Measurements from ENCODE around the gene SBF1. TPM values are rescaled to one million over a fixed set of nuclear protein-coding genes. Genes with fewer than 3 reads are reported as not detected.

Gene SBF1
- total RNA-seq, 1 donor from 2014 or later, result 55.8 TPM

GRCh38 chr22:50464451-50464850 is 10.4 kb downstream of the SBF1 start:
- no peak for DNase-seq
- H3K4me1 ChIP-seq, result peaks cover 14% of the 10 kb centered on the region
- intact Hi-C loops (cut with micrococcal nuclease), result no loop called here
- no peak overlapping the region for H3K27ac ChIP-seq (replicated peaks)
- no peaks in the 10 kb centered on the region for H3K9me3 ChIP-seq (replicated peaks)
- no peak overlapping the region for H3K4me3 ChIP-seq
- H3K27me3 ChIP-seq (ENCODE audit: low read depth), result no peaks in the 10 kb centered on the region
- H3K36me3 ChIP-seq, result peaks cover 86% of the 10 kb centered on the region
- no peak for TF ChIP-seq CTCF (IDR thresholded peaks at IDR 0.05; ENCODE audit: borderline replicate concordance)

GRCh38 chr22:50463188-50463900 is 11.5 kb downstream of the SBF1 start:
- Histone ChIP-seq H3K4me3 (no peak overlapping the region), H3K4me1 (peaks cover 3% of the 10 kb centered on the region), H3K36me3 (peaks cover 98% of the 10 kb centered on the region), H3K27ac (replicated peaks) (no peak overlapping the region), H3K9me3 (replicated peaks) (no peaks in the 10 kb centered on the region), H3K27me3 (ENCODE audit: low read depth) (no peaks in the 10 kb centered on the region)
- no peak for DNase-seq
- no peak for TF ChIP-seq CTCF (IDR thresholded peaks at IDR 0.05; ENCODE audit: borderline replicate concordance)
- intact Hi-C loops (cut with micrococcal nuclease), result no loop called here

- DNase-seq, result no peak
- H3K4me1 ChIP-seq, result no peaks in the 10 kb centered on the region
- no peaks in the 10 kb centered on the region for H3K9me3 ChIP-seq (replicated peaks)
- no peak overlapping the region for H3K27ac ChIP-seq (replicated peaks)
- intact Hi-C loops (cut with micrococcal nuclease), result no loop called here
- H3K4me3 ChIP-seq, result no peak overlapping the region
- no peaks in the 10 kb centered on the region for H3K27me3 ChIP-seq (ENCODE audit: low read depth)
- no peak for TF ChIP-seq CTCF (IDR thresholded peaks at IDR 0.05; ENCODE audit: borderline replicate concordance)
- H3K36me3 ChIP-seq, result peaks cover 100% of the 10 kb centered on the region
Measured at GRCh38 chr22:50461979-50462540, 12.8 kb downstream of the SBF1 start.

- DNase-seq, result no peak
- Histone ChIP-seq H3K4me1 (no peaks in the 10 kb centered on the region), H3K9me3 (replicated peaks) (no peaks in the 10 kb centered on the region), H3K36me3 (peaks cover 100% of the 10 kb centered on the region), H3K27ac (replicated peaks) (no peak overlapping the region), H3K4me3 (no peak overlapping the region), H3K27me3 (ENCODE audit: low read depth) (no peaks in the 10 kb centered on the region)
- intact Hi-C loops (cut with micrococcal nuclease), result no loop called here
- TF ChIP-seq CTCF (IDR thresholded peaks at IDR 0.05; ENCODE audit: borderline replicate concordance), result no peak
Measured at GRCh38 chr22:50461536-50461935, 13.3 kb downstream of the SBF1 start.

- Histone ChIP-seq H3K4me1 (no peaks in the 10 kb centered on the region), H3K36me3 (peaks cover 100% of the 10 kb centered on the region), H3K4me3 (no peak overlapping the region), H3K27ac (replicated peaks) (no peak overlapping the region), H3K9me3 (replicated peaks) (no peaks in the 10 kb centered on the region), H3K27me3 (ENCODE audit: low read depth) (no peaks in the 10 kb centered on the region)
- TF ChIP-seq CTCF (IDR thresholded peaks at IDR 0.05; ENCODE audit: borderline replicate concordance), result no peak
- intact Hi-C loops (cut with micrococcal nuclease), result no loop called here
- no peak for DNase-seq
Measured at GRCh38 chr22:50460938-50461337, 13.9 kb downstream of the SBF1 start.
